Adipocyte (in vitro differentiated cells): ENCODE data around the gene MCRIP1.
A peak's percentile ranks its signal among the peaks of the same experiment; 100 is the strongest.

Experiments used
- DNase-seq: peaks from one replicate; pipeline ENCODE4 v3.0.0-alpha.2; 2015; ENCODE audit warnings: low read depth
- H3K27me3 ChIP-seq: replicated peaks from 2 replicates; pipeline ENCODE4 v1.7.0; 2013; ENCODE audit warnings: mild to moderate bottlenecking, low read length, moderate library complexity; ENCODE audit not compliant: control insufficient read depth, insufficient read depth
- H3K36me3 ChIP-seq: 2 replicates; pipeline ENCODE4 v1.7.0; 2013; ENCODE audit warnings: low read length, mild to moderate bottlenecking, moderate library complexity; ENCODE audit not compliant: control insufficient read depth, insufficient read depth, severe bottlenecking
- H3K4me1 ChIP-seq: 2 replicates; pipeline ENCODE4 v1.7.0; 2013; ENCODE audit warnings: mild to moderate bottlenecking, low read length, moderate library complexity; ENCODE audit not compliant: control insufficient read depth, insufficient read depth
- H3K4me3 ChIP-seq: 2 replicates; pipeline ENCODE4 v1.7.0; 2013; ENCODE audit warnings: mild to moderate bottlenecking, low read length, moderate library complexity
- H3K9ac ChIP-seq: 2 replicates; pipeline ENCODE4 v1.7.0; 2013; ENCODE audit warnings: mild to moderate bottlenecking, low read length, moderate library complexity
- H3K9me3 ChIP-seq: 2 replicates; pipeline ENCODE4 v1.7.0; 2013; ENCODE audit warnings: mild to moderate bottlenecking, low read length, moderate library complexity; ENCODE audit not compliant: control insufficient read depth

Gene MCRIP1

GRCh38 chr17:81822996-81823819 lies 9.9 kb downstream of the MCRIP1 start:
- H3K4me1 ChIP-seq, result peaks cover 18% of the 10 kb centered on the region
- peaks cover 10% of the 10 kb centered on the region for H3K27me3 ChIP-seq
- DNase-seq, result no peak
- H3K9ac ChIP-seq, result no peak overlapping the region
- H3K4me3 ChIP-seq, result no peak overlapping the region
- no peaks in the 10 kb centered on the region for H3K9me3 ChIP-seq
- H3K36me3 ChIP-seq, result peaks cover 7% of the 10 kb centered on the region

GRCh38 chr17:81822312-81822637 lies 10.8 kb downstream of the MCRIP1 start:
- Histone ChIP-seq H3K9ac (peak overlapping the region; percentile 20), H3K36me3 (peaks cover 7% of the 10 kb centered on the region), H3K9me3 (no peaks in the 10 kb centered on the region), H3K27me3 (peaks cover 19% of the 10 kb centered on the region), H3K4me3 (no peak overlapping the region), H3K4me1 (peaks cover 18% of the 10 kb centered on the region)
- DNase-seq, result no peak

GRCh38 chr17:81821603-81822311 lies 11.3 kb downstream of the MCRIP1 start:
- H3K9ac ChIP-seq, result peak overlapping the region; percentile 20
- no peaks in the 10 kb centered on the region for H3K9me3 ChIP-seq
- H3K36me3 ChIP-seq, result peaks cover 7% of the 10 kb centered on the region
- H3K27me3 ChIP-seq, result peaks cover 19% of the 10 kb centered on the region
- DNase-seq, result no peak
- no peak overlapping the region for H3K4me3 ChIP-seq
- H3K4me1 ChIP-seq, result peaks cover 18% of the 10 kb centered on the region

GRCh38 chr17:81821147-81821546 lies 11.9 kb downstream of the MCRIP1 start:
- DNase-seq, result no peak
- no peak overlapping the region for H3K4me3 ChIP-seq
- peaks cover 19% of the 10 kb centered on the region for H3K27me3 ChIP-seq
- H3K36me3 ChIP-seq, result peaks cover 7% of the 10 kb centered on the region
- no peak overlapping the region for H3K9ac ChIP-seq
- peaks cover 17% of the 10 kb centered on the region for H3K4me1 ChIP-seq
- H3K9me3 ChIP-seq, result no peaks in the 10 kb centered on the region

- H3K4me3 ChIP-seq, result no peak overlapping the region
- H3K9me3 ChIP-seq, result no peaks in the 10 kb centered on the region
- no peak overlapping the region for H3K9ac ChIP-seq
- peaks cover 11% of the 10 kb centered on the region for H3K4me1 ChIP-seq
- DNase-seq, result no peak
- H3K36me3 ChIP-seq, result peaks cover 7% of the 10 kb centered on the region
- H3K27me3 ChIP-seq, result peaks cover 26% of the 10 kb centered on the region
These were observed 13.4 kb downstream of the MCRIP1 start for GRCh38 chr17:81819708-81820107.

GRCh38 chr17:81817758-81818147 lies 15.3 kb downstream of the MCRIP1 start:
- Histone ChIP-seq H3K9me3 (no peaks in the 10 kb centered on the region), H3K36me3 (no peaks in the 10 kb centered on the region), H3K4me1 (peaks cover 11% of the 10 kb centered on the region), H3K4me3 (no peak overlapping the region), H3K27me3 (peaks cover 29% of the 10 kb centered on the region), H3K9ac (no peak overlapping the region)
- DNase-seq, result no peak

- Histone ChIP-seq H3K9me3 (no peaks in the 10 kb centered on the region), H3K36me3 (no peaks in the 10 kb centered on the region), H3K27me3 (peaks cover 41% of the 10 kb centered on the region), H3K4me1 (no peaks in the 10 kb centered on the region), H3K4me3 (no peak overlapping the region), H3K9ac (no peak overlapping the region)
- no peak for DNase-seq
These were observed 17.5 kb downstream of the MCRIP1 start for GRCh38 chr17:81815646-81815986.

- Histone ChIP-seq H3K36me3 (no peaks in the 10 kb centered on the region), H3K9me3 (no peaks in the 10 kb centered on the region), H3K4me3 (no peak overlapping the region), H3K27me3 (peaks cover 46% of the 10 kb centered on the region), H3K9ac (no peak overlapping the region), H3K4me1 (no peaks in the 10 kb centered on the region)
- no peak for DNase-seq
These were observed 18.1 kb downstream of the MCRIP1 start for GRCh38 chr17:81814748-81815645.

GRCh38 chr17:81813861-81814683 lies 19.0 kb downstream of the MCRIP1 start:
- H3K4me3 ChIP-seq, result no peak overlapping the region
- no peaks in the 10 kb centered on the region for H3K4me1 ChIP-seq
- H3K9me3 ChIP-seq, result no peaks in the 10 kb centered on the region
- H3K36me3 ChIP-seq, result no peaks in the 10 kb centered on the region
- peaks cover 49% of the 10 kb centered on the region for H3K27me3 ChIP-seq
- no peak overlapping the region for H3K9ac ChIP-seq
- DNase-seq, result no peak

- Histone ChIP-seq H3K4me1 (no peaks in the 10 kb centered on the region), H3K36me3 (no peaks in the 10 kb centered on the region), H3K4me3 (no peak overlapping the region), H3K9ac (no peak overlapping the region), H3K9me3 (peaks cover 3% of the 10 kb centered on the region), H3K27me3 (peaks cover 49% of the 10 kb centered on the region)
- no peak for DNase-seq
These were observed 19.8 kb downstream of the MCRIP1 start for GRCh38 chr17:81813371-81813684.
